ENCODE measurements around the gene PHAF1.
"Not testable (repeated sequence)": the region's sequence is repeated elsewhere in the genome, so short reads cannot be mapped to it uniquely, and the experiment has no call there.

The PHAF1 gene

GRCh38 chr16:67116388-67117311 is 6.9 kb downstream of the PHAF1 start:
- no peaks in the 10 kb centered on the region for H3K27me3 Mint-ChIP-seq
- peaks cover 33% of the 10 kb centered on the region for H3K4me1 Mint-ChIP-seq (ENCODE audit: low read depth)
- H3K27ac Mint-ChIP-seq, result no peak overlapping the region
- no peak overlapping the region for H3K4me3 Mint-ChIP-seq
- no peaks in the 10 kb centered on the region for H3K9me3 Mint-ChIP-seq (ENCODE audit: low read depth)
- peaks cover 4% of the 10 kb centered on the region for H3K36me3 Mint-ChIP-seq

- Mint-ChIP-seq H3K4me1 (ENCODE audit: low read depth) (peaks cover 23% of the 10 kb centered on the region), H3K36me3 (peaks cover 4% of the 10 kb centered on the region), H3K9me3 (ENCODE audit: low read depth) (no peaks in the 10 kb centered on the region), H3K4me3 (no peak overlapping the region), H3K27me3 (no peaks in the 10 kb centered on the region), H3K27ac (no peak overlapping the region)
These were observed 8.0 kb downstream of the PHAF1 start for GRCh38 chr16:67117716-67118115.

- Mint-ChIP-seq H3K4me3 (no peak overlapping the region), H3K4me1 (ENCODE audit: low read depth) (peaks cover 10% of the 10 kb centered on the region), H3K36me3 (peaks cover 12% of the 10 kb centered on the region), H3K27me3 (no peaks in the 10 kb centered on the region), H3K9me3 (ENCODE audit: low read depth) (no peaks in the 10 kb centered on the region), H3K27ac (no peak overlapping the region)
These were observed 10.3 kb downstream of the PHAF1 start for GRCh38 chr16:67120025-67120424.

GRCh38 chr16:67122799-67123198 is 13.1 kb downstream of the PHAF1 start:
- not testable (repeated sequence) for H3K4me1 Mint-ChIP-seq (ENCODE audit: low read depth); H3K27me3 Mint-ChIP-seq; H3K9me3 Mint-ChIP-seq (ENCODE audit: low read depth); H3K4me3 Mint-ChIP-seq; H3K27ac Mint-ChIP-seq
- peaks cover 18% of the 10 kb centered on the region for H3K36me3 Mint-ChIP-seq

- Mint-ChIP-seq H3K4me1 (ENCODE audit: low read depth) (no peaks in the 10 kb centered on the region), H3K27me3 (no peaks in the 10 kb centered on the region), H3K4me3 (no peak overlapping the region), H3K36me3 (peaks cover 29% of the 10 kb centered on the region), H3K9me3 (ENCODE audit: low read depth) (no peaks in the 10 kb centered on the region), H3K27ac (no peak overlapping the region)
These were observed 18.7 kb downstream of the PHAF1 start for GRCh38 chr16:67128417-67128816.

- H3K36me3 Mint-ChIP-seq, result peaks cover 24% of the 10 kb centered on the region
These were observed 19.1 kb downstream of the PHAF1 start for GRCh38 chr16:67128887-67129286.

GRCh38 chr16:67129422-67129821 is 19.7 kb downstream of the PHAF1 start:
- Mint-ChIP-seq H3K27me3 (no peaks in the 10 kb centered on the region), H3K36me3 (peaks cover 21% of the 10 kb centered on the region), H3K9me3 (ENCODE audit: low read depth) (no peaks in the 10 kb centered on the region), H3K27ac (no peak overlapping the region), H3K4me1 (ENCODE audit: low read depth) (no peaks in the 10 kb centered on the region), H3K4me3 (no peak overlapping the region)

More at GRCh38 chr16:67128887-67129286, 19.1 kb downstream of the PHAF1 start:
- Mint-ChIP-seq H3K9me3 (ENCODE audit: low read depth) (no peaks in the 10 kb centered on the region), H3K27me3 (no peaks in the 10 kb centered on the region), H3K27ac (no peak overlapping the region), H3K4me3 (no peak overlapping the region), H3K4me1 (ENCODE audit: low read depth) (no peaks in the 10 kb centered on the region)

- no peaks in the 10 kb centered on the region for H3K4me1 Mint-ChIP-seq (ENCODE audit: low read depth)
- no peaks in the 10 kb centered on the region for H3K27me3 Mint-ChIP-seq
- H3K36me3 Mint-ChIP-seq, result peaks cover 17% of the 10 kb centered on the region
- no peak overlapping the region for H3K4me3 Mint-ChIP-seq
- H3K9me3 Mint-ChIP-seq (ENCODE audit: low read depth), result no peaks in the 10 kb centered on the region
- H3K27ac Mint-ChIP-seq, result no peak overlapping the region
These were observed 27.9 kb downstream of the PHAF1 start for GRCh38 chr16:67137605-67138004.

GRCh38 chr16:67141391-67141790 is 31.6 kb downstream of the PHAF1 start:
- H3K9me3 Mint-ChIP-seq (ENCODE audit: low read depth), result no peaks in the 10 kb centered on the region
- peaks cover 31% of the 10 kb centered on the region for H3K36me3 Mint-ChIP-seq
- no peak overlapping the region for H3K4me3 Mint-ChIP-seq
- no peaks in the 10 kb centered on the region for H3K27me3 Mint-ChIP-seq
- H3K4me1 Mint-ChIP-seq (ENCODE audit: low read depth), result no peaks in the 10 kb centered on the region
- no peak overlapping the region for H3K27ac Mint-ChIP-seq

GRCh38 chr16:67142342-67142741 is 32.6 kb downstream of the PHAF1 start:
- H3K27me3 Mint-ChIP-seq, result no peaks in the 10 kb centered on the region
- no peaks in the 10 kb centered on the region for H3K4me1 Mint-ChIP-seq (ENCODE audit: low read depth)
- no peak overlapping the region for H3K4me3 Mint-ChIP-seq
- no peaks in the 10 kb centered on the region for H3K9me3 Mint-ChIP-seq (ENCODE audit: low read depth)
- no peak overlapping the region for H3K27ac Mint-ChIP-seq
- H3K36me3 Mint-ChIP-seq, result peaks cover 32% of the 10 kb centered on the region

GRCh38 chr16:67144943-67145342 is 35.2 kb downstream of the PHAF1 start:
- Mint-ChIP-seq H3K4me3 (no peak overlapping the region), H3K36me3 (peaks cover 34% of the 10 kb centered on the region), H3K27ac (no peak overlapping the region), H3K9me3 (ENCODE audit: low read depth) (no peaks in the 10 kb centered on the region), H3K4me1 (ENCODE audit: low read depth) (no peaks in the 10 kb centered on the region), H3K27me3 (no peaks in the 10 kb centered on the region)

- H3K27ac Mint-ChIP-seq, result no peak overlapping the region
These were observed 36.0 kb downstream of the PHAF1 start for GRCh38 chr16:67145746-67146145.

GRCh38 chr16:67146523-67147357 is 37.0 kb downstream of the PHAF1 start:
- Mint-ChIP-seq H3K36me3 (peaks cover 23% of the 10 kb centered on the region), H3K27ac (no peak overlapping the region), H3K27me3 (peaks cover 3% of the 10 kb centered on the region), H3K4me3 (no peak overlapping the region), H3K4me1 (ENCODE audit: low read depth) (peaks cover 2% of the 10 kb centered on the region), H3K9me3 (ENCODE audit: low read depth) (no peaks in the 10 kb centered on the region)

More at GRCh38 chr16:67145746-67146145, 36.0 kb downstream of the PHAF1 start:
- Mint-ChIP-seq H3K4me3 (no peak overlapping the region), H3K36me3 (peaks cover 27% of the 10 kb centered on the region), H3K27me3 (no peaks in the 10 kb centered on the region), H3K4me1 (ENCODE audit: low read depth) (no peaks in the 10 kb centered on the region), H3K9me3 (ENCODE audit: low read depth) (no peaks in the 10 kb centered on the region)

GRCh38 chr16:67147437-67148140 is 37.8 kb downstream of the PHAF1 start:
- no peak overlapping the region for H3K4me3 Mint-ChIP-seq
- no peaks in the 10 kb centered on the region for H3K9me3 Mint-ChIP-seq (ENCODE audit: low read depth)
- peaks cover 23% of the 10 kb centered on the region for H3K36me3 Mint-ChIP-seq
- H3K27ac Mint-ChIP-seq, result no peak overlapping the region
- peaks cover 3% of the 10 kb centered on the region for H3K27me3 Mint-ChIP-seq
- H3K4me1 Mint-ChIP-seq (ENCODE audit: low read depth), result peaks cover 3% of the 10 kb centered on the region

GRCh38 chr16:67148221-67148620 is 38.5 kb downstream of the PHAF1 start:
- H3K36me3 Mint-ChIP-seq, result peaks cover 20% of the 10 kb centered on the region
- H3K27ac Mint-ChIP-seq, result no peak overlapping the region
- H3K4me3 Mint-ChIP-seq, result no peak overlapping the region
- H3K27me3 Mint-ChIP-seq, result peaks cover 3% of the 10 kb centered on the region
- H3K9me3 Mint-ChIP-seq (ENCODE audit: low read depth), result no peaks in the 10 kb centered on the region
- H3K4me1 Mint-ChIP-seq (ENCODE audit: low read depth), result peaks cover 7% of the 10 kb centered on the region
